NCI-H2227 (cell line): Measurements from ENCODE around the gene NRN1L.

Experiments used
- DNase-seq: peaks from one replicate; lab custom pipeline; 2025; ENCODE audit not compliant: unreplicated experiment; lab: John Stamatoyannopoulos, UW

Gene NRN1L

DNA sequence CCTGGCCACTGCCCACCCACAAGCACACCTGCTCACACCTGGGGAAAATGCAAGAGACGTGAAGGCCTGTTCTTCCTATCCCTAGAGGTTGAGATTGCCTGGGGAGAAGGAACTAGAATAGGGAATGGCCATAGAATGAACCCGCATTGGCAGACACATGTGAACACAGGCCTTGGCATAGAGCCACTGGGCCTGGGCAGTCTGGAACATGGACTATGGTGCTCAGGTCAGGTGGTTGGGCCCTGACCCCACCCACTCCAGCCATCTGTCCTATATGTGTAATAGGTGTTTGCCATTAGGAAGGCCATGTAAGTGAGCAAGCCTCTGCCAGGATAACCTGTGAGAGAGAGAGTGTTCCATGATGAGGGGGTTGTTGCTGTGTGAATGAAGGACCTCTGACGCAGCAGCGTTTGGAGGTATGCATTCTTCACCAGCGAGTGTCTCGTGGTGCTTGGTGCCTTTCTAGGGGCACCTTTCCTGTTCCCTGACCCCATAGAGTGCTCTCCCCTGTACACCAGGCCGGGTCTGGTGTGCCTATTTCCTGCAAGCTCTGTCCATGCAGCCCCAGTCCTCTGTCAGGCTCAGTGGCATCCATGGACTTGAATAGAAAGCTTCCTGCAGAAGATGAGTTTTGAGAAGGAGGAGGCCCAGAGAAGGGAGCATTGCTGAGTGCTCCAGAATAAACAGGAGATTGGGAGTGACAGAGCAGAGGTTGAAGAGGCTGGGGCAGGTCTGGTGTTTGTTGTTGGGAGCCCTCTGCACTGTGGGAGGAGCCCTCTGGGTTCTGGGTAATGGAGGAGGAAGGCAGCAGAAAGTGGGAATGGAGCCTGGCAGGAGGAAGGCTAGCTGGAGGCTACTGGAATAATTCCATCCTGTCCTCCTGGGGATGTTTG lies 31.4 kb downstream of the NRN1L start:
- DNase-seq = no peak

DNA sequence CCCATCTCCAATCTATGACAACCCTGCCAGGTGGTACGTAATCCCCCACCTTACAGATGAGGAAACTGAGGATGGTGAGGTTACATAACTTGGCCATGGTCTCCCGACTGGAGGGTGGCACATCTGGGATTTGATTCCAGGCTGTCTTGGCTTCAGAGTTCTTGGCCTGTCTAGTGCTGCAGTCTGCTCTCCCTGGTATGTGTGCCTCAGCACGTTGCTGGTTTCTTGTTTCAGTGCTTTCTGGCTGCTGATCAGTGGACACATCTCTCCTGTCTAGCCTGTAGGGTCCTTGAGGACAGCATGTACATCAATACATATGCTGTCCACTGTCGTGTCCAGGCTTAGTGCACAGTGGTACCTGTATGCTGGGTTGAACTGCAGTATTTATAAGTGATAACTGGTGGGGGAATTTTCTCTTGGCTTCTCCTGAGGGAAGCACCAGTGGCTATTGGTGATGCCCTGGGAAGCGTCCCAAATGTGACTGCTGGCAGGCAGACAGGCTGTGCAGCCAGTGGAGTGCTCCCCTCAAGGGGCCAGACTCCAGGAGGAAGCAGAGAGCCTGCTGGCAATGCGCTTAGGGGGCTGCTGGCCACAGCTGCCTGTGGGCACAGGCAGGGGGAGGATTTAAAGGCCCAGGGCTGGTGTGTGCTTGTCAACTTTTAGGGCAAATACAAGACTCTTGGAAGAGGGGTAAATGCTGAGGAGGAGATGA lies 32.6 kb downstream of the NRN1L start:
- no peak for DNase-seq

DNA sequence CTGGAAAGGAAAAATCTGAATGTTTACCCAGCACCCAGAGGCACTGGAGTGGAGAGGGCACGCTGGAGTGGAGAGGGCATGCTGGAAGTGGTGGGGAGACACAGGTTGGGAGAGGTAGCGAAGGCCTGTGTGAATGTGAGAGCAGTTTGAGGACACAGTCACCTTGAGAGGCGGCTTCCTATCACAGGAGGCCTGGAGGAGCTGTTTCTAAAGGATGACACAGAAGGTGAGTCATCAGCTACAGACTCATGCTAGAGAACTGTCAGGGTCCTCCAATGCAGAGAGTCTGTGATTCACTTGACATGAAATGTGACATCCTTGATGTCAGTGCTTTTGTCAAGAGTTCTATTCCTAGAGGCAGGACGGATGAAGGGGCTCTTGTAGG lies 33.2 kb downstream of the NRN1L start:
- peak; percentile 12 for DNase-seq

DNA sequence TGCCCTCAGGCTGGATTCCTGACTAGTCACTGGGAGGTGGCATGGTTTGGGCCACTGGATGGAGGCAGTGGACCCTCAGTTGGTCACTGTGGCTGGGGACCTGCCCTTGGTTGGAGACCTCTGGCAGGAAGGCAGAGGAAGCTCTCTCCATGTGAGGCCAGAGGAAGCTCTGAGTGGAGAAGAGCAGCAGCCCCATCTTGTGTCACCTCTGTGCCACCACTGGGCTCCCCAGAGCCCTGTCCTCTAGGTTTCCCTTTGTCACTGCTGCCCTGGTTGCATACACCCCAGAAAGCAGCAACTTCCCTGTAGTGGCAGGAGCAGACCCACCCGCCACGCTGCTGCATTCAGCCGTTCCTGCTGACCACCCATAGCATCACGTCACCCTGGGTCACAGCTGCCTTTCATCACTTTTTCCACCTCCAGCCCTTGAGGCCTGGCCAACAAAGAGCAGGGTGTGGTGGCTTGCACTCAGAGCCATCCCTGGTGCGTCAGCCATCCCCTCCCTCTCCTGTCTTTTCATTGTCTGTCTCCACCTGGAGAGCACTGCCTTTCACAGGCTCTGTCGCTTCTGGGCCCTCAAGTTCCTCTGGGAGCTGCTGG lies 35.0 kb downstream of the NRN1L start:
- DNase-seq = no peak

GRCh38 chr16:67922221-67922620 lies 37.5 kb downstream of the NRN1L start:
- DNase-seq = no peak

GRCh38 chr16:67922740-67923139 lies 38.1 kb downstream of the NRN1L start:
- DNase-seq = no peak

GRCh38 chr16:67923414-67924116 lies 38.9 kb downstream of the NRN1L start:
- DNase-seq = no peak

DNA sequence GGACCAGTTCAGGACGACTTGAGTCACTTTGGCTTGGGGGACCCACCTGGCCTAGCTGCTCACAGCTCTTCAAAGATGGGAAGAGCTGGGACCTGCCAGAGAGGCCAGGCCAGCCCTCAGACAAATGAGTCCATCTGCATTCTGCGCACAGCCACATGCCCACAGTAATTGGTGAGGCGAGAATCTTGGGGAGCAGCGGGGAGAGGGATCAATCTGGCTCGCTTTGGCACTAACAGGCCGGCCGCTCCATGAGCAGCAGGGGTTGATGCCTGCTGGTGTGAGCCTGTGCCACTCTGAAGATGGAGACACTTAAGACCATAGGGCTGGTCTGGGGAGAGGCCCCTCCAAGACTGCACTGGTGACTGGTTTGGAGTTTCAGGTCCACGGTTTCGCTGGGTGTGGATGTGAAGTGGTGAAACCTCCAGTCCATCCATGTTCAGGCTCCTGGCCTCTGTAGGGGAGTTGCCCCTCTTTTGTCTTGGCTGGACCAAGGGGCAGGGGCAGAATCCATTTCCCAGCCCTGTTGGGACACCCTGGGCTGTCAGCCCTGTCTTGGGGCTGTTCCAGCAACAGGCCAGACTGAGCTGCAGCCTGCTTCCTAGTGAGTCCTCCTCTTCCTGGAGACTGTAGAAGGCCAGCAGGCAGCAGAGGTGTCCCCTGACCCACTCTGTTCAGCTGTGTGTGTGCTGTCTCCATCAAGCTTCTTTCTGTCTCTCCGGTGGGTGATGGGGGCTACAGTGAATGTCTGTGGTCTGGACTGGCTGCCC lies 39.6 kb downstream of the NRN1L start:
- DNase-seq = no peak

GRCh38 chr16:67926181-67926750 lies 41.6 kb downstream of the NRN1L start:
- peak; percentile 33 for DNase-seq

- no peak for DNase-seq
Observed at GRCh38 chr16:67927131-67927941, 42.7 kb downstream of the NRN1L start.

DNA sequence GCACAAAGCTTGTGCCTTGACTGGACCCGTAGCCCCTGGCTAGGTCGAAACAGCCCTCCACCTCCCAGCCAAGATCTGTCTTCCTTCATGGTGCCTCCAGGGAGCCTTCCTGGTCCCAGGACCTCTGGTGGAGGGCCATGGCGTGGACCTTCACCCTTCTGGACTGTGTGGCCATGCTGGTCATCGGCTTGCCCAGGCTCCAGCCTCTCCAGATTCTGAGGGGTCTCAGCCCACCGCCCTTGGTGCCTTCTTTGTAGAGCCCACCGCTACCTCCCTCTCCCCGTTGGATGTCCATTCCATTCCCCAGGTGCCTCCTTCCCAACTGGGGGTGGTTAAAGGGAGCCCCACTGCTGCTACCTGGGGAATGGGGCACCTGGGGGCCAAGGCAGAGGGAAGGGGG lies 43.5 kb downstream of the NRN1L start:
- no peak for DNase-seq

- peak; percentile 68 for DNase-seq
Observed at GRCh38 chr16:67928561-67929364, 44.1 kb downstream of the NRN1L start.

DNA sequence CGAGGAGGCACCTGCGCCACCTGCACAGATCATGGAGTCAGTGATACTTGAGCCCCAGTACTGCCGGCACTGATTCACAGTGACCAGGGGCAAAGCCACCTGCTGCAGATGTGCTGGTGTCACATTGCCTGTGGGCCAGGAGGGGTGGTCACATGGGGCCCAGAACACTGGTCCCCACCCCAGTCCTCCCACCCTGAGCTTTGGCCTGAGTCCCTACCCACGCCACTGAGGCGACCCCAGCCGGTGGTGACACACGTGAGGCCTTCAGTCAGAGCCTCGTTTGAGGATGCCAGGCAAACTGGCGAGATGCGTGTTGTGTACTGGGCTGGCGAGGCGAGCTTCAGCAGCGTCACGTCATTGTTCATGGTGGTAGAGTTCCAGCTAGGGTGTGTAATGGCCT lies 45.5 kb downstream of the NRN1L start:
- DNase-seq = no peak

- no peak for DNase-seq
Observed at GRCh38 chr16:67930678-67931211, 46.1 kb downstream of the NRN1L start.

DNA sequence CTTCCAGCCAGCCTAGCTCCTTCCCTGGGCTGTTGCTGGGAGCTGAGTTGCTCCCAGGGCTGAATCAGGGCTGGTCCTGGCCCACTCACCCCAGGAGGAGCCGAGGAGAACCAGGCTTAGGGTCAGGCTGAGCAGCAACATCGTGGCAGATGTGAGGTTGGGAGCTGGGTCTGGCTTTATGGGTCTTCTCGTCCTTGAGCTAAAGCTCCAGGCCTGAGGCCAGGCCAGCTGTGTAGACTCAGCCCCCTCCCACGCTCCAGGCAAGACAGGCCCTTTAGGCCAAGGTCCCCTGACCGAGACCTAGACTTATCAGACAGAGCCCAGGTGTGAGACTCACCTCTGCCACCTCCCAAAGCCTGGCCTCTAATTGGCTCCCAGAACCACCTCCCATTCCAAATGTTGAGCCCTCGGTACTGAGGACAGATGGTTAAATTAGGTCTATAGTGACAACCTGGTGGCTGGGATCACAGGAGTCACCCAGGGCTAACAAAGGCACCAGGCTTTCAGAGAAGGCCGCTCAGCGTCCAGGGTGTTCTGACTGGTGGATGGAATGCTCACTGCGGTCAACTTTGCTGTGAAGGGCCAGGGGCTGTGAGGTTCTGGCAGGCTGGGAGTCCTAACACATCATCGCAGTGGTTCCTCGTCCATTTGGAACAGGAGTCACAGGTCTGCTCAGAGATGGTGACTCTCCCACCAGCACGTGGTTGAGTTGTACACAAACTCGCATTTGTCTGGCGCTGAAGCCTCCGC lies 47.2 kb downstream of the NRN1L start, which contains the start of gene CTRL:
Gene CTRL, minus strand, starts transcription at position 151 of the 750 bp plus-strand sequence. Its CDS starts 10 bp downstream, at position 141.
- DNase-seq = no peak

DNA sequence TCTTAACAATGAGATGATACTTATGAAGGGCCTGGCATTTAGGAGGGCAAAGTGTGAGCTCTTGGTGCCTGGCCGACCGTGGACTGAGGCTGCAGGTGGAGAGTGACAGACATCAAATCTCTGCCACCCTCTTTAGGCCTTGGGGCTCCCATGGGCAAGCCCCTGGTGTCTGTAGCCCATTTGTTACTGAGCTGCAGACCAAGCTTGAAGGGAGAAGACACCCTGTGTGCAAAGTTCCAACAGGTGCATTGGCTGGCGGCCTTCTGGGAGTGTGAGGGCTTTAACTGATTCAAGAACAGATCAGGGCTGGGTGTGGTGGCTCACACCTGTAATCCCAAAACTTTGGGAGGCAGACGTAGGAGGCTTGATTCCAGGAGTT lies 47.8 kb downstream of the NRN1L start:
- DNase-seq = no peak

- no peak for DNase-seq
Observed at GRCh38 chr16:67933805-67934204, 49.1 kb downstream of the NRN1L start.
